ENCODE data around the gene MYF6. TPM values are rescaled to one million over a fixed set of nuclear protein-coding genes. Genes with fewer than 3 reads are reported as not detected.
"Not testable (repeated sequence)": the region's sequence is repeated elsewhere in the genome, so short reads cannot be mapped to it uniquely, and the experiment has no call there.

The MYF6 gene
- total and polyA plus RNA-seq, 4 donors: not detected

DNA sequence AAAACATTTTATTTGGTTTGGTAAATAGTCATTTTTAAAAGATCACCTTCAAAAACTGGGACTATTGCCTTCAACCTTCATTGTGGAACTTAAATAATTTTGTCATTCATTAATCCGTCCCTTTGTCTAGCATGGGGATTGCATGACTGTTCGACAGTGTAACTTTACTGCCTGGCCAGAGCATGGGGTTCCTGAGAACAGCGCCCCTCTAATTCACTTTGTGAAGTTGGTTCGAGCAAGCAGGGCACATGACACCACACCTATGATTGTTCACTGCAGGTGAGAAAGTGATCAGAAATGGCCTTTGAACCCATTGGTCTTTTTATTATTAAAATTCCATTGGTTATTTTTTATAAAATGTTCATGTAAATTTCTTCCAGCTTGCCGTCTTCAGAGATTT is 37.2 kb upstream of the MYF6 start:
- Histone ChIP-seq H3K4me1 (ENCODE audit: control insufficient read depth in 5 of 5, insufficient read depth in 5 of 5, low read length in 5 of 5) (no peaks in the 10 kb centered on the region), H3K27me3 (ENCODE audit: control insufficient read depth in 3 of 3, insufficient read depth in 3 of 3, low read length in 2 of 3) (no peaks in the 10 kb centered on the region), H3K27ac (ENCODE audit: low read depth in 1 of 2, low read length in 1 of 2) (no peak overlapping the region), H3K9me3 (ENCODE audit: control insufficient read depth in 4 of 4, insufficient read depth in 3 of 4, low read length in 3 of 4) (no peaks in the 10 kb centered on the region), H3K9ac (ENCODE audit: insufficient read depth in 1 of 2, low read length in 2 of 2) (no peak overlapping the region), H3K36me3 (ENCODE audit: control insufficient read depth in 4 of 4, insufficient read depth in 4 of 4, low read length in 4 of 4) (no peaks in the 10 kb centered on the region), H3K4me3 (no peak overlapping the region)
- WGBS, 2 donors: 79 to 82% methylated on average over 5 of the region's 5 CpGs
- DNase-seq: no peak
- TF ChIP-seq, protein P1, sequence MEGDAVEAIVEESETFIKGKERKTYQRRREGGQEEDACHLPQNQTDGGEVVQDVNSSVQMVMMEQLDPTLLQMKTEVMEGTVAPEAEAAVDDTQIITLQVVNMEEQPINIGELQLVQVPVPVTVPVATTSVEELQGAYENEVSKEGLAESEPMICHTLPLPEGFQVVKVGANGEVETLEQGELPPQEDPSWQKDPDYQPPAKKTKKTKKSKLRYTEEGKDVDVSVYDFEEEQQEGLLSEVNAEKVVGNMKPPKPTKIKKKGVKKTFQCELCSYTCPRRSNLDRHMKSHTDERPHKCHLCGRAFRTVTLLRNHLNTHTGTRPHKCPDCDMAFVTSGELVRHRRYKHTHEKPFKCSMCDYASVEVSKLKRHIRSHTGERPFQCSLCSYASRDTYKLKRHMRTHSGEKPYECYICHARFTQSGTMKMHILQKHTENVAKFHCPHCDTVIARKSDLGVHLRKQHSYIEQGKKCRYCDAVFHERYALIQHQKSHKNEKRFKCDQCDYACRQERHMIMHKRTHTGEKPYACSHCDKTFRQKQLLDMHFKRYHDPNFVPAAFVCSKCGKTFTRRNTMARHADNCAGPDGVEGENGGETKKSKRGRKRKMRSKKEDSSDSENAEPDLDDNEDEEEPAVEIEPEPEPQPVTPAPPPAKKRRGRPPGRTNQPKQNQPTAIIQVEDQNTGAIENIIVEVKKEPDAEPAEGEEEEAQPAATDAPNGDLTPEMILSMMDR (IDR thresholded peaks at IDR 0.05; ENCODE audit: control extremely low read depth, extremely low read depth): no peak
- ATAC-seq (ENCODE audit: insufficient read depth, low FRiP score): no peak

DNA sequence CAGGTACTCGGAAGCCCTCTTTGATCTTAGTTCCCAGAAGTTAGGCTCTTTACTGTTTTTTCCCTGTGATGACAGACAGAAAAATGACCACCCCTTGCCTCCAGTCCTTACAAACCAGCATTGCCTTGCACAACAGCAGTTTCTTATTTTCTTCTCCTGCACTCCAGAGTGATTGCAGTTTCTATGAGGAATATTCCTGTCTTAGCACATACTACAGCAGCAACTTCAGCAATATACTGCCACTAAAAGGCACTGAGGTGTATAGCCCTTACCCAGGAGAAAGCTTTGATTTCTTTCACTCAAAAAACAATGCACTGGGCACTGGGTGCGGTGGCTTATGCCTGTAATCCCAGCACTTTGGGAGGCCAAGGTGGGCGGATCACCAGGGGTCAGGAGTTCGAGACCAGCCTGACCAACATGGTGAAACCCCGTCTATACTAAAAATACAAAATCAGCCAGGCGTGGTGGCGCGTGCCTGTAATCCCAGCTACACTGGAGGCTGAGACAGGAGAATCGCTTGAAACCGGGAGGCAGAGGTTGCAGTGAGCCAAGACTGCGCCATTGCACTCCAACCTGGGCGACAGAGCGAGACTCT is 31.3 kb upstream of the MYF6 start:
- H3K9me3 ChIP-seq (ENCODE audit: control insufficient read depth in 4 of 4, insufficient read depth in 3 of 4, low read length in 3 of 4); ATAC-seq (ENCODE audit: insufficient read depth, low FRiP score); H3K4me1 ChIP-seq (ENCODE audit: control insufficient read depth in 5 of 5, insufficient read depth in 5 of 5, low read length in 5 of 5); H3K4me3 ChIP-seq; H3K27ac ChIP-seq (ENCODE audit: low read depth in 1 of 2, low read length in 1 of 2); DNase-seq; H3K36me3 ChIP-seq (ENCODE audit: control insufficient read depth in 4 of 4, insufficient read depth in 4 of 4, low read length in 4 of 4); H3K9ac ChIP-seq (ENCODE audit: insufficient read depth in 1 of 2, low read length in 2 of 2); H3K27me3 ChIP-seq (ENCODE audit: control insufficient read depth in 3 of 3, insufficient read depth in 3 of 3, low read length in 2 of 3): not testable (repeated sequence)
- 95% methylated on average over 13 of the region's 13 CpGs for WGBS, 2 donors

DNA sequence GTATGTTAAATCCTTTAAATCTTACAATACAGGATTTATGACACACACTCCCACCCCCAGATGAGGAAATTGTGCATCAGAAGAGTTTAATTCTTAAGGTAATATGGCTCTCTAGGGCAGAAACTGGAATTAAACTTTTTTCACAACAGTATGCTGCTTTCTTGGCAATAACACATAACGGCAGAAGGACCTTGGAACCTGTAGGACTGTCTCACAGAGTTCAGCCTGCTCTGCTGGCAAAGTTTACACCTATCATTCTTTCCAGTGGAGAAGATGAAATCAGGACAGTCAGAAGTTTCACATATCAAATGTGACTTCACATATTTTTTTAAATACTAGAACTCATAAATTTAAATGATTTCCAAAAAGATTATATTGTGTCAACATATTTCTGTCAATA is 30.6 kb upstream of the MYF6 start:
- no peaks in the 10 kb centered on the region for H3K9me3 ChIP-seq (ENCODE audit: control insufficient read depth in 4 of 4, insufficient read depth in 3 of 4, low read length in 3 of 4)
- TF ChIP-seq, protein P1 (IDR thresholded peaks at IDR 0.05; ENCODE audit: control extremely low read depth, extremely low read depth): no peak
- H3K4me1 ChIP-seq (ENCODE audit: control insufficient read depth in 5 of 5, insufficient read depth in 5 of 5, low read length in 5 of 5): no peaks in the 10 kb centered on the region
- H3K9ac ChIP-seq (ENCODE audit: insufficient read depth in 1 of 2, low read length in 2 of 2): no peak overlapping the region
- WGBS, 2 donors: 75 to 86% methylated on average over 1 of the region's 1 CpG
- no peaks in the 10 kb centered on the region for H3K36me3 ChIP-seq (ENCODE audit: control insufficient read depth in 4 of 4, insufficient read depth in 4 of 4, low read length in 4 of 4)
- no peak overlapping the region for H3K4me3 ChIP-seq
- H3K27ac ChIP-seq (ENCODE audit: low read depth in 1 of 2, low read length in 1 of 2): no peak overlapping the region
- DNase-seq (no peak), ATAC-seq (ENCODE audit: insufficient read depth, low FRiP score) (no peak)
- no peaks in the 10 kb centered on the region for H3K27me3 ChIP-seq (ENCODE audit: control insufficient read depth in 3 of 3, insufficient read depth in 3 of 3, low read length in 2 of 3)

DNA sequence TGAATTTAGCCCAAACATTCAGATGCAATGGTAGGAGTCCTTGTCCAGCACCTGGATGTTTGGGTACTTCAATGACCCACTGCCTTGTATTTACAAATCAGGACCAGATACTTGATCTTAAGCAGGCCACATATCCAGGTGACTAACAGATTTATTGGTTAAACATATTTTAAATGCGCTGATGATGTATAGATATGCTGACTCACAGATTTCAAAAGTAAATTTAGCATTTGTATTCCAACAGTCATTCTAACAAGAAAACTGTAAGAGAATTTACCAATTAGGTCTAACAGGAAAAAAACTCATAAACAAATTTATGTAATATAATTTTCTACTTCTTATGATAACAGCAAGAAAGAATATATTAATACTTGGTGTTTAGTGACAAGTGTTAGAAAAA is 29.4 kb upstream of the MYF6 start:
- Histone ChIP-seq H3K27me3 (ENCODE audit: control insufficient read depth in 3 of 3, insufficient read depth in 3 of 3, low read length in 2 of 3) (no peaks in the 10 kb centered on the region), H3K36me3 (ENCODE audit: control insufficient read depth in 4 of 4, insufficient read depth in 4 of 4, low read length in 4 of 4) (no peaks in the 10 kb centered on the region), H3K27ac (ENCODE audit: low read depth in 1 of 2, low read length in 1 of 2) (no peak overlapping the region), H3K4me1 (ENCODE audit: control insufficient read depth in 5 of 5, insufficient read depth in 5 of 5, low read length in 5 of 5) (no peaks in the 10 kb centered on the region), H3K9ac (ENCODE audit: insufficient read depth in 1 of 2, low read length in 2 of 2) (no peak overlapping the region), H3K9me3 (ENCODE audit: control insufficient read depth in 4 of 4, insufficient read depth in 3 of 4, low read length in 3 of 4) (no peaks in the 10 kb centered on the region), H3K4me3 (no peak overlapping the region)
- 89 to 93% methylated on average over 1 of the region's 1 CpG for whole genome bisulfite sequencing, 2 donors
- TF ChIP-seq, protein P1 (IDR thresholded peaks at IDR 0.05; ENCODE audit: control extremely low read depth, extremely low read depth): no peak
- ATAC-seq (ENCODE audit: insufficient read depth, low FRiP score) (no peak), DNase-seq (no peak)
